H1 (cell line): Measurements from ENCODE around the gene FGF12. TPM values are rescaled to one million over a fixed set of nuclear protein-coding genes. Genes with fewer than 3 reads are reported as not detected.

Experiments
- CTCF ChIA-PET: fragments of 300-600 bp; sonication (Branson Sonifier 250); formaldehyde crosslinking; loops from one replicate; lab custom pipeline; 2021; ENCODE audit not compliant: partially characterized antibody; lab: Charles Lee
- POLR2A ChIA-PET: fragments of 300-600 bp; sonication (Branson Sonifier 250); formaldehyde crosslinking; loops from one replicate; lab custom pipeline; 2021; ENCODE audit warnings: inconsistent platforms; ENCODE audit not compliant: partially characterized antibody; lab: Charles Lee
- DNase-seq, 2 experiments: peaks; one replicate each; pipeline versions ENCODE4 v3.0.0 to v3.0.0-alpha.2; 2010 to 2022; ENCODE audit warnings: low spot score in 2 of 2, low read depth in 1 of 2, mixed read lengths in 1 of 2
- FAIRE-seq: peaks from 2 replicates; lab custom pipeline; 2011; peaks lifted over from hg19 to GRCh38; lab: Jason Lieb, UNC
- H2AFZ ChIP-seq: 2 replicates; pipeline ENCODE4 v1.8.1; 2012; ENCODE audit warnings: low read length, inconsistent platforms
- H2AK5ac ChIP-seq: 2 replicates; pipeline ENCODE4 v1.6.1; 2013; ENCODE audit warnings: low read depth, low read length
- H2BK120ac ChIP-seq: replicated peaks from 2 replicates; pipeline ENCODE3; 2013; ENCODE audit warnings: low read depth, low read length, inconsistent platforms
- H2BK12ac ChIP-seq: 2 replicates; pipeline ENCODE4 v1.6.1; 2013; ENCODE audit warnings: low read depth, low read length
- H2BK15ac ChIP-seq: 2 replicates; pipeline ENCODE4 v1.6.1; 2013; ENCODE audit warnings: low read length
- H2BK20ac ChIP-seq: 2 replicates; pipeline ENCODE4 v1.6.1; 2013; ENCODE audit warnings: low read length
- H2BK5ac ChIP-seq: 2 replicates; pipeline ENCODE4 v1.6.1; 2013; ENCODE audit warnings: low read depth, low read length
- H3K14ac ChIP-seq: 2 replicates; pipeline ENCODE4 v1.6.1; 2013; ENCODE audit warnings: inconsistent platforms; ENCODE audit not compliant: insufficient read length
- H3K18ac ChIP-seq: 2 replicates; pipeline ENCODE4 v1.6.1; 2013; ENCODE audit warnings: low read length; ENCODE audit errors: extremely low read depth
- H3K23ac ChIP-seq: 2 replicates; pipeline ENCODE4 v1.6.1; 2013; ENCODE audit warnings: inconsistent platforms; ENCODE audit not compliant: insufficient read length
- H3K23me2 ChIP-seq: 2 replicates; pipeline ENCODE4 v1.6.1; 2013; ENCODE audit warnings: low read depth, low read length
- H3K27ac ChIP-seq: 2 replicates; pipeline ENCODE4 v1.6.1; 2011; ENCODE audit warnings: low read depth, low read length, inconsistent platforms
- H3K27me3 ChIP-seq, 4 experiments: replicated peaks in 1 of 4; 1 replicate in 1 of 4; 2 replicates in 3 of 4; pipeline versions ENCODE4 v1.6.1 to v1.8.1; 2011 to 2013; ENCODE audit warnings: low read length in 3 of 4, mild to moderate bottlenecking in 3 of 4, inconsistent platforms in 2 of 4, mixed read lengths in 2 of 4, moderate library complexity in 1 of 4; ENCODE audit not compliant: control insufficient read depth in 3 of 4, insufficient read depth in 3 of 4; ENCODE audit errors: extremely low read depth in 1 of 4
- H3K36me3 ChIP-seq, 4 experiments: 2 replicates each; pipeline versions ENCODE4 v1.6.1 to v1.8.1; 2011 to 2013; ENCODE audit warnings: mild to moderate bottlenecking in 4 of 4, low read length in 3 of 4, moderate library complexity in 2 of 4, control low read depth in 1 of 4, inconsistent platforms in 1 of 4; ENCODE audit not compliant: insufficient read depth in 4 of 4, control insufficient read depth in 2 of 4
- H3K4ac ChIP-seq: replicated peaks from 2 replicates; pipeline ENCODE3; 2013; ENCODE audit warnings: low read length, low read depth, mixed read lengths, inconsistent platforms; ENCODE audit not compliant: insufficient read length
- H3K4me1 ChIP-seq, 4 experiments: replicated peaks in 1 of 4; 1 replicate in 1 of 4; 2 replicates in 3 of 4; pipeline versions ENCODE4 v1.6.1 to v1.8.1; 2011 to 2013; ENCODE audit warnings: low read length in 3 of 4, inconsistent platforms in 2 of 4, mixed read lengths in 1 of 4; ENCODE audit not compliant: insufficient read depth in 4 of 4, control insufficient read depth in 3 of 4
- H3K4me2 ChIP-seq, 2 experiments: 2 replicates each; pipeline versions ENCODE4 v1.6.1 to v1.8.1; 2011 to 2013; ENCODE audit warnings: low read depth in 2 of 2, low read length in 2 of 2, control low read depth in 1 of 2, inconsistent platforms in 1 of 2, mild to moderate bottlenecking in 1 of 2; ENCODE audit not compliant: insufficient read depth in 1 of 2
- H3K4me3 ChIP-seq, 4 experiments: fragments of 200-600, 300-600 bp in 1 of 4; sonication (generic), shearing (Covaris generic), sonication (Bioruptor Twin) in 1 of 4; 2 replicates each; pipeline versions ENCODE4 v1.5.1 to v1.8.1; 2011 to 2016; ENCODE audit warnings: low read length in 4 of 4, low read depth in 3 of 4, control low read depth in 2 of 4, inconsistent platforms in 2 of 4, mild to moderate bottlenecking in 2 of 4, mixed read lengths in 1 of 4, moderate library complexity in 1 of 4; ENCODE audit not compliant: insufficient read depth in 2 of 4; ENCODE audit errors: extremely low read depth in 1 of 4
- H3K56ac ChIP-seq: replicated peaks from 2 replicates; pipeline ENCODE3; 2013; ENCODE audit warnings: low read depth, mild to moderate bottlenecking, mixed read lengths, low read length, inconsistent platforms; ENCODE audit not compliant: insufficient read length
- H3K79me1 ChIP-seq: 2 replicates; pipeline ENCODE4 v1.6.1; 2013; ENCODE audit warnings: low read depth, low read length, control low read depth
- H3K79me2 ChIP-seq, 2 experiments: 2 replicates each; pipeline versions ENCODE4 v1.6.1 to v1.8.1; 2012 to 2013; ENCODE audit warnings: low read length in 2 of 2, mild to moderate bottlenecking in 2 of 2, inconsistent platforms in 1 of 2; ENCODE audit not compliant: insufficient read depth in 2 of 2, control insufficient read depth in 1 of 2
- H3K9ac ChIP-seq, 4 experiments: replicated peaks in 1 of 4; 1 replicate in 1 of 4; 2 replicates in 3 of 4; pipeline versions ENCODE4 v1.6.1 to v1.8.1; 2011 to 2013; ENCODE audit warnings: low read depth in 3 of 4, low read length in 3 of 4, control low read depth in 2 of 4, mild to moderate bottlenecking in 2 of 4, moderate library complexity in 2 of 4, inconsistent platforms in 1 of 4; ENCODE audit errors: extremely low read depth in 1 of 4
- H3K9me3 ChIP-seq, 2 experiments: 2 replicates each; pipeline versions ENCODE4 v1.6.1 to v1.8.1; 2012 to 2013; ENCODE audit warnings: mild to moderate bottlenecking in 2 of 2, moderate library complexity in 2 of 2, control low read depth in 1 of 2, inconsistent platforms in 1 of 2, low read depth in 1 of 2, low read length in 1 of 2, mixed read lengths in 1 of 2; ENCODE audit not compliant: insufficient read depth in 2 of 2
- H4K20me1 ChIP-seq, 2 experiments: replicated peaks in 1 of 2; 2 replicates each; pipeline versions ENCODE3 to v1.8.1; 2011 to 2013; ENCODE audit warnings: inconsistent platforms in 2 of 2, low read length in 2 of 2, mild to moderate bottlenecking in 1 of 2; ENCODE audit not compliant: insufficient read depth in 2 of 2, control insufficient read depth in 1 of 2
- H4K5ac ChIP-seq: 2 replicates; pipeline ENCODE4 v1.6.1; 2013; ENCODE audit warnings: low read length, low read depth, mixed read lengths, inconsistent platforms; ENCODE audit not compliant: insufficient read length
- H4K8ac ChIP-seq: 2 replicates; pipeline ENCODE4 v1.8.0; 2013; ENCODE audit warnings: mild to moderate bottlenecking, moderate library complexity, low read length, inconsistent platforms; ENCODE audit not compliant: insufficient read depth; ENCODE audit errors: extremely low read depth
- H4K91ac ChIP-seq: replicated peaks from 2 replicates; pipeline ENCODE3; 2013; ENCODE audit warnings: low read length, mixed read lengths, inconsistent platforms; ENCODE audit not compliant: insufficient read length
- EP300 ChIP-seq, 2 experiments: IDR thresholded peaks; 1 replicate in 1 of 2; 2 replicates in 1 of 2; pipeline ENCODE4 v1.6.1; 2011 to 2012; ENCODE audit warnings: low read depth in 2 of 2, low read length in 2 of 2, mild to moderate bottlenecking in 2 of 2, borderline replicate concordance in 1 of 2, inconsistent platforms in 1 of 2, moderate library complexity in 1 of 2
- HDAC6 ChIP-seq: IDR thresholded peaks from one replicate; pipeline ENCODE4 v1.7.1; 2012; ENCODE audit warnings: low read depth, mild to moderate bottlenecking, inconsistent platforms, low read length, moderate library complexity
- POLR2A ChIP-seq, 2 experiments: IDR thresholded peaks; 1 replicate in 1 of 2; 2 replicates in 1 of 2; pipeline ENCODE4 v1.6.1; 2011; ENCODE audit warnings: low read depth in 2 of 2, low read length in 2 of 2, mild to moderate bottlenecking in 2 of 2; ENCODE audit errors: control extremely low read depth in 1 of 2
- RAD21 ChIP-seq, 2 experiments: IDR thresholded peaks in 1 of 2; conservative IDR thresholded peaks in 1 of 2; 2 replicates each; pipeline ENCODE4 v1.6.1; 2011; ENCODE audit warnings: low read depth in 2 of 2, low read length in 2 of 2, improper control_type of control experiment in 1 of 2, inconsistent platforms in 1 of 2, mild to moderate bottlenecking in 1 of 2, moderate library complexity in 1 of 2
- RNF2 ChIP-seq: fragments of 200-900, 300-1000 bp; sonication (generic); IDR thresholded peaks from 2 replicates; pipeline ENCODE4 v1.7.1; 2016; ENCODE audit warnings: borderline replicate concordance, low read depth, mild to moderate bottlenecking, antibody characterized with exemption, low read length; ENCODE audit not compliant: poor library complexity, severe bottlenecking; ENCODE audit errors: missing control alignments
- SIRT6 ChIP-seq: IDR thresholded peaks from one replicate; pipeline ENCODE4 v1.7.1; 2012; ENCODE audit warnings: low read length, inconsistent platforms
- SP4 ChIP-seq: IDR thresholded peaks from 2 replicates; pipeline ENCODE4 v1.6.1; 2012; ENCODE audit warnings: low read length, inconsistent platforms
- SRF ChIP-seq: IDR thresholded peaks from 2 replicates; pipeline ENCODE4 v1.6.1; 2011; ENCODE audit warnings: mild to moderate bottlenecking, low read depth, low read length, moderate library complexity
- TAF1 ChIP-seq: IDR thresholded peaks from 2 replicates; pipeline ENCODE4 v1.6.1; 2011; ENCODE audit warnings: mild to moderate bottlenecking, low read depth, low read length
- WGBS, 2 experiments: shearing (Covaris generic) in 1 of 2; methylation state at CpG; one replicate each; pipeline versions ENCODE4 v1.1.6 to v1.1.7; 2013 to 2015; ENCODE audit warnings: low lambda C conversion rate in 2 of 2, mixed read lengths in 2 of 2, inconsistent platforms in 1 of 2, low coverage in 1 of 2, missing lambda C conversion rate in 1 of 2; ENCODE audit not compliant: insufficient replicate concordance in 2 of 2, insufficient coverage in 1 of 2, insufficient read length in 1 of 2; ENCODE audit errors: extremely low coverage in 1 of 2, missing lambda C conversion rate in 1 of 2; 5-methylcytosine and 5-hydroxymethylcytosine counted together
- polyA plus RNA-seq, 7 experiments: library from polyadenylated mRNA; depleted of rRNA in 3 of 7; stranded (reverse) in 5 of 7; unstranded in 2 of 7; fragments of >200 nt in 5 of 7; fragments of 200-250 nt in 2 of 7; gene quantifications; 1 replicate in 5 of 7; 2 replicates in 1 of 7; 4 replicates in 1 of 7; pipeline versions ENCODE4 v1.2.1 to v1.2.3, GENCODE V29; 2011 to 2013; ENCODE audit warnings: missing spikeins in 2 of 7, mixed read lengths in 2 of 7
- total RNA-seq: library from RNA; stranded (reverse); fragmentation: NEBNext Ultra II Directional; extraction: Animal tissue kit (Norgen Biotek cat#: 25700); gene quantifications from 2 replicates; pipeline ENCODE4 v1.2.1, GENCODE V29; 2021
- TF ChIP-seq, protein P1 (sequence below): IDR thresholded peaks from 2 replicates; pipeline ENCODE4 v1.6.1; 2012; ENCODE audit warnings: low read length, inconsistent platforms
- TF ChIP-seq, protein P2 (sequence below): IDR thresholded peaks from 2 replicates; pipeline ENCODE4 v1.6.1; 2012; ENCODE audit warnings: inconsistent platforms

The FGF12 gene
- total and polyA plus RNA-seq, 2 of the 8 experiments (the other 6 are each of a cell fraction or from before 2014, with no cell fraction given) = 4.1 to 16.6 TPM

DNA sequence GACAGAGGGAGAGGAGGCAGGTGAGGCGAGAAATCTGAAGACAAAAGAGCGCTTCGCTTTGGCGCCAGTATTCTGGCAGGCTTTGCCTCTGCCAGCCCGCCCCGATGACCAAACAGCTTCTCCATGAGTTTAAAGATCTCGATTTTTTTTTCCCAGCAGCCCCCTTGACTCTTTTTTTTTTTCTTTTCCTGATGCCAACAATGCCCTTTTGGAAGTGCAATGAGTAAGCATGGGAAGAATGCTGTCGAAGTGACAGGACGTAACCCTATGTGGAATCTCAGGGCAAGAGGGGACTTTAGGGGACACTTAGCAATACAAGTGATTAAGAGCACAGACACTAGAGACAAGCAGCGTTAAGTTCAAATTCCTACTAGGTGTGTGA lies 211.7 kb downstream of the FGF12 start:
- Histone ChIP-seq H3K27me3 (peaks cover 0 to 6% (median 1%) of the 10 kb centered on the region in 4 experiments; a peak in 2 of 7 replicates), H2BK5ac (no peak overlapping the region), H3K4me1 (peaks cover 0 to 6% (median 3%) of the 10 kb centered on the region in 4 experiments; a peak in 4 of 7 replicates), H4K91ac (no peak overlapping the region), H3K23ac (no peak overlapping the region), H3K18ac (no peak overlapping the region; the same call in 1 of the 2 replicates), H2BK15ac (no peak overlapping the region), H3K23me2 (peaks cover 12% of the 10 kb centered on the region), H4K5ac (no peak overlapping the region), H3K4ac (no peak overlapping the region), H3K4me2 (peak overlapping the region; percentile 70 to 92), H4K20me1 (no peaks in the 10 kb centered on the region), H4K8ac (no peak overlapping the region), H3K14ac (no peak overlapping the region), H2AK5ac (no peak overlapping the region), H3K79me1 (no peaks in the 10 kb centered on the region), H3K56ac (no peak overlapping the region), H3K79me2 (no peaks in the 10 kb centered on the region), H3K36me3 (no peaks in the 10 kb centered on the region), H3K27ac (no peak overlapping the region), H2BK12ac (no peak overlapping the region), H2AFZ (peak overlapping the region; percentile 92), H3K4me3 (peak overlapping the region; percentile 68 to 84 (median 70)), H3K9me3 (no peaks in the 10 kb centered on the region), H2BK120ac (no peak overlapping the region), H3K9ac (peak overlapping the region in 3 of 4 experiments; percentile 16 to 46 (median 26); a peak in 4 of 7 replicates), H2BK20ac (no peak overlapping the region)
- no peak for DNase-seq
- ChIA-PET POLR2A (interaction anchor here (1.3 kb wide), 1 partner anchor 10 kb away, joined by 3 read pairs; no protein-coding TSS in a partner anchor), CTCF (interaction anchor here (0.6 to 2.8 kb wide), 6 partner anchors 10 to 327 kb away, joined by 3 to 11 read pairs (median 4); no protein-coding TSS in a partner anchor)
- FAIRE-seq = no peak
- 2% methylated on average over 10 of the region's 10 CpGs; no CpG with 5 or more reads in 1 of the 2 experiments for WGBS, 2 experiments
- TF ChIP-seq, protein P1, sequence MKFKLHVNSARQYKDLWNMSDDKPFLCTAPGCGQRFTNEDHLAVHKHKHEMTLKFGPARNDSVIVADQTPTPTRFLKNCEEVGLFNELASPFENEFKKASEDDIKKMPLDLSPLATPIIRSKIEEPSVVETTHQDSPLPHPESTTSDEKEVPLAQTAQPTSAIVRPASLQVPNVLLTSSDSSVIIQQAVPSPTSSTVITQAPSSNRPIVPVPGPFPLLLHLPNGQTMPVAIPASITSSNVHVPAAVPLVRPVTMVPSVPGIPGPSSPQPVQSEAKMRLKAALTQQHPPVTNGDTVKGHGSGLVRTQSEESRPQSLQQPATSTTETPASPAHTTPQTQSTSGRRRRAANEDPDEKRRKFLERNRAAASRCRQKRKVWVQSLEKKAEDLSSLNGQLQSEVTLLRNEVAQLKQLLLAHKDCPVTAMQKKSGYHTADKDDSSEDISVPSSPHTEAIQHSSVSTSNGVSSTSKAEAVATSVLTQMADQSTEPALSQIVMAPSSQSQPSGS = no peak
- TF ChIP-seq RAD21 (IDR thresholded peaks at IDR 0.05 in 1 of 2, conservative IDR thresholded peaks at IDR 0.05 in 1 of 2; ENCODE audit: low read depth in 2 of 2, low read length in 2 of 2) (no peak), RNF2 (no peak), TAF1 (no peak; the same call in 1 of the 2 replicates), HDAC6 (no peak), SRF (no peak), EP300 (IDR thresholded peaks at IDR 0.05; ENCODE audit: borderline replicate concordance in 1 of 2, low read depth in 2 of 2, low read length in 2 of 2) (no peak), SIRT6 (no peak), SP4 (no peak), POLR2A (IDR thresholded peaks at IDR 0.05; ENCODE audit: control extremely low read depth in 1 of 2, low read depth in 2 of 2, low read length in 2 of 2) (no peak)
- TF ChIP-seq, protein P2, sequence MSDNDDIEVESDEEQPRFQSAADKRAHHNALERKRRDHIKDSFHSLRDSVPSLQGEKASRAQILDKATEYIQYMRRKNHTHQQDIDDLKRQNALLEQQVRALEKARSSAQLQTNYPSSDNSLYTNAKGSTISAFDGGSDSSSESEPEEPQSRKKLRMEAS = no peak
